Spleen (tissue), 13 donors: ENCODE measurements around the gene HPGD. TPM values are rescaled to one million over a fixed set of nuclear protein-coding genes. Genes with fewer than 3 reads are reported as not detected.

ENCODE experiments used
- DNase-seq: peaks from one replicate; pipeline ENCODE4 v3.0.0-alpha.2; 2020
- H3K27ac ChIP-seq, 8 donors: fragments of 200-600 bp; sonication (generic) in 7 of 8; 1 replicate in 4 of 8; 2 replicates in 4 of 8; pipeline versions ENCODE4 v1.5.0 to v1.8.0; 2016 to 2021; ENCODE audit warnings: inconsistent platforms in 4 of 8, mild to moderate bottlenecking in 4 of 8, moderate library complexity in 1 of 8
- H3K27me3 ChIP-seq, 7 donors: fragments of 200-600 bp; sonication (generic) in 6 of 7; replicated peaks in 1 of 7; 1 replicate in 4 of 7; 2 replicates in 3 of 7; pipeline versions ENCODE4 v1.5.0 to v1.8.0; 2016 to 2021; ENCODE audit warnings: inconsistent platforms in 3 of 7, mild to moderate bottlenecking in 1 of 7
- H3K36me3 ChIP-seq, 6 donors: fragments of 200-600 bp; sonication (generic) in 5 of 6; 1 replicate in 4 of 6; 2 replicates in 2 of 6; pipeline versions ENCODE4 v1.5.0 to v1.8.0; 2016 to 2021; ENCODE audit warnings: inconsistent platforms in 2 of 6
- H3K4me1 ChIP-seq, 6 donors: fragments of 200-600 bp; sonication (generic) in 5 of 6; 1 replicate in 3 of 6; 2 replicates in 3 of 6; pipeline versions ENCODE4 v1.5.0 to v1.8.0; 2016 to 2021; ENCODE audit warnings: inconsistent platforms in 3 of 6
- H3K4me3 ChIP-seq, 8 donors: fragments of 200-600 bp; sonication (generic) in 7 of 8; 1 replicate in 4 of 8; 2 replicates in 4 of 8; pipeline versions ENCODE4 v1.5.0 to v1.8.0; 2016 to 2021; ENCODE audit warnings: inconsistent platforms in 4 of 8, mild to moderate bottlenecking in 4 of 8, moderate library complexity in 2 of 8
- H3K9me3 ChIP-seq, 8 donors: fragments of 200-600 bp; sonication (generic) in 7 of 8; 1 replicate in 4 of 8; 2 replicates in 4 of 8; pipeline versions ENCODE4 v1.5.0 to v1.8.0; 2016 to 2021; ENCODE audit warnings: inconsistent platforms in 4 of 8
- CTCF ChIP-seq, 11 experiments: fragments of 200-600 bp in 7 of 11; fragments of 450-650 bp in 4 of 11; sonication (generic) in 4 of 11; IDR thresholded peaks in 8 of 11; conservative IDR thresholded peaks in 3 of 11; 1 replicate in 7 of 11; 2 replicates in 4 of 11; pipeline versions ENCODE4 v1.4.0 to v1.8.0; 2016 to 2021; ENCODE audit warnings: antibody characterized with exemption in 11 of 11, inconsistent platforms in 4 of 11, mild to moderate bottlenecking in 1 of 11
- POLR2A ChIP-seq, 3 donors: fragments of 450-650 bp; IDR thresholded peaks; one replicate each; pipeline ENCODE4 v1.5.1; 2017; ENCODE audit warnings: antibody characterized with exemption in 3 of 3, mild to moderate bottlenecking in 1 of 3
- POLR2AphosphoS5 ChIP-seq, 3 donors: sonication (generic); formaldehyde crosslinking; IDR thresholded peaks; one replicate each; pipeline ENCODE4 v1.5.1; 2017; ENCODE audit warnings: antibody characterized with exemption in 3 of 3
- WGBS, 5 donors: extraction: QIAGEN DNeasy Blood & Tissue Kit in 3 of 5; methylation state at CpG; one replicate each; pipeline versions ENCODE4 v1.1.5 to v1.1.7; 2013 to 2018; 5-methylcytosine and 5-hydroxymethylcytosine counted together
- intact Hi-C: fragments of 100-400 bp; cut with DNase I; formaldehyde crosslinking; loops from one replicate; pipeline ENCODE4 v1.15.0; 2023; ENCODE audit warnings: low total_unique reads
- long read RNA-seq, 2 donors: transcript quantifications; one replicate each; lab custom pipeline, GENCODE V29; 2026
- polyA plus RNA-seq, 3 donors: library from polyadenylated mRNA; stranded (reverse); fragments of 200-250 nt; gene quantifications; one replicate each; pipeline ENCODE4 v1.2.1, GENCODE V29; 2013
- total RNA-seq, 7 donors: library from RNA; depleted of rRNA in 3 of 7; stranded (reverse); fragments of >200 nt in 3 of 7; fragmentation: NEBNext Ultra II Directional in 4 of 7; extraction: Animal tissue kit (Norgen Biotek cat#: 25700) in 4 of 7; gene quantifications; one replicate each; pipeline versions ENCODE4 v1.1.0 to v1.2.1, GENCODE V29; 2016 to 2021
- donor health status: healthy with polysubstance abuse.
- donor health status: DM: no; HTN: no; CAD: no; lungs with moderate emphysema.
- donor health status: DM: no; HTN: no; CAD: no.
- donor health status: Bipolar disorder and iron deficiency.
- donor health status: healthy.
- donor health status: DM: no; HTN: no; CAD: no.
- donor health status: DM: yes; HTN: yes; CAD: no.

The HPGD gene
- total RNA-seq (10 to 100 TPM in 6 of 7 donors, 1 to 10 TPM in 1; 2.6 to 40.5 (median 16.5) TPM), polyA plus RNA-seq (1 to 10 TPM; 5.5 to 9.7 (median 7.5) TPM)
- long read RNA-seq, donor 1, transcript HPGD-202 (7 exons, 3,027 nt): major isoform, 65 of 92 reads
- long read RNA-seq, donor 1, partial matches to known transcripts: 20 of 92 reads
- long read RNA-seq, donor 1, other reads (novel, unspliced or antisense): 0 of 92 reads
- long read RNA-seq, donor 2, transcript HPGD-202 (7 exons, 3,027 nt): major isoform, 25 of 45 reads
- long read RNA-seq, donor 2, partial matches to known transcripts: 14 of 45 reads
- long read RNA-seq, donor 2, other reads (novel, unspliced or antisense): 0 of 45 reads

DNA sequence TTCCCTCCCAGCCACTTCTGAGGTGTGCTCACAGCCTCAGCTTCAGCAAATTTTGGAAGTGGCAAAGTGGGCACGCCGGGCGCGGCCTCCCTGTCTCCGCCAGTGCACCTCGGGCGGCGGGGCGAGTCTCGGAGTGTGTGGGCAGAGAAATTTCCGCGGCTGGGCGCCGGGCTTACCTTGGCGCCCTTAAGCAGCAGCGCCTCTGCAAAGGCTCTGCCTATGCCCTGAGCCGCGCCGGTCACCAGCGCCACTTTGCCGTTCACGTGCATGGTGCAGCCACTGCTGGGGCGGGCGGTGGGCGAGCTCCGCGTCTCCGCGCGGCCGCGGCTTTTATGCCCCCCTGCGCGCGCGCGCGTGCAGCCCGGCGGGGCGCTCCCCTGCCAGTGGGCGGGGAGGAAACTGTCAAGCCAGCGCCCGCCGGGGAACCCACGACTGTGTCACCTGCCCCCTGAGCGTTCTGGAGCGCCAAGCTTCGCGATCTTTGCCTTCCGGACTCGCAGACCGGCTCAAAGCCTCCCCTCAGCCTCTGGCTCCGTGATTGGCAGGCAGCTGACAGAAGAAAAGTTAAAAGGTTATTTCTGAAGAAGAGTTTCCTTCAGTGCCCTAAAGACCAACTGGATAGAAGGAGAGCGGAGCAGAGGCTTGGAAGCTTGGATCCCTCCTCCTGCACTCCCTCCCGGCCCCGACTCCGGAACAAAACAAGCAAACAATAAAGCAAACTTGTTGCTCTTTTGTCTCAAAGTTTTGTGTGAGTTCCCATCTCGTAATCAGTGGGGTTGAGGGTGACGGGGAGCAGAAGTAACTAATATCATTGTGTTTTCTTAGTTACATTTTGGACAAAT lies at the start of gene HPGD:
Gene HPGD (minus strand): TSS at position 306 of the 842 bp plus-strand sequence. CDS start 37 bp downstream, at position 269.
- H3K36me3 ChIP-seq: no peaks in the 10 kb centered on the region
- 0 to 1% (median 1%) methylated on average over 21 to 60 of the region's 60 CpGs for WGBS, 5 donors

DNA sequence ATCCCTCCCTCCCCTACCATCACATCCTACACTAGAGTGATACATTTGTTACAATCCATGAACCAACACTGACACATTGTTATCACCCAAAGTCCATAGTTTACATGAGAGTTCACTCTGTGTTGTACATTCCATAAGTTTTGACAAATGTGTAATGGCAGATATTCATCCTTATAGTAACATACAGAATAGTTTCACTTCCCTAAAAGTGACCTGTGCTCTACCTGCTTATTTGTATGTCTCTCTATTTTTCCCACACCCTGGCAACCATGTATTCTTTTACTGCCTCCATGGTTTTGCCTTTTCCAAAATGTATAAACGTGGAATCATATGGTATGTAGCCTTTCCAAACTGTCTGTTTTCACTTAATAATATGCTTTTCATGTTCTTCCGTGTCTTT lies 42.2 kb upstream of the HPGD start:
- 34 to 66% (median 37%) methylated on average over 2 of the region's 2 CpGs for WGBS, 5 donors
- TF ChIP-seq CTCF (IDR thresholded peaks at IDR 0.05 in 8 of 11, conservative IDR thresholded peaks at IDR 0.05 in 3 of 11) (no peak), POLR2A (IDR thresholded peaks at IDR 0.05) (no peak), POLR2AphosphoS5 (IDR thresholded peaks at IDR 0.05) (no peak)
- Histone ChIP-seq H3K27ac (no peak overlapping the region), H3K27me3 (no peaks in the 10 kb centered on the region), H3K9me3 (no peaks in the 10 kb centered on the region), H3K4me1 (no peaks in the 10 kb centered on the region), H3K36me3 (no peaks in the 10 kb centered on the region), H3K4me3 (no peak overlapping the region)
- intact Hi-C loops: no loop called here
- DNase-seq: no peak

More for the DNA sequence above, at the start of gene HPGD:
- Histone ChIP-seq H3K4me1 (peaks cover 0 to 51% (median 19%) of the 10 kb centered on the region in 6 donors), H3K4me3 (peak within 1 kb of the TSS; percentile 43 to 73 (median 53)), H3K9me3 (no peaks in the 10 kb centered on the region), H3K27ac (peak within 1 kb of the TSS in 7 of 8 donors; percentile 11 to 86 (median 73)), H3K27me3 (peaks cover 0 to 45% (median 21%) of the 10 kb centered on the region in 7 donors)
- peak; percentile 87 for DNase-seq
- intact Hi-C loops: no loop called here
- peak; percentile 52 to 84 (median 72) for TF ChIP-seq POLR2AphosphoS5 (IDR thresholded peaks at IDR 0.05)
- TF ChIP-seq POLR2A (IDR thresholded peaks at IDR 0.05): no peak
- TF ChIP-seq CTCF (IDR thresholded peaks at IDR 0.05 in 8 of 11, conservative IDR thresholded peaks at IDR 0.05 in 3 of 11): no peak

GRCh38 chr4:174563399-174563798 lies 41.1 kb upstream of the HPGD start:
- Histone ChIP-seq H3K27ac (no peak overlapping the region), H3K27me3 (no peaks in the 10 kb centered on the region), H3K4me1 (no peaks in the 10 kb centered on the region), H3K36me3 (no peaks in the 10 kb centered on the region), H3K9me3 (no peaks in the 10 kb centered on the region), H3K4me3 (no peak overlapping the region)
- WGBS, 5 donors: 77 to 89% (median 84%) methylated on average over 1 of the region's 1 CpG
- intact Hi-C loops: no loop called here
- no peak for TF ChIP-seq POLR2AphosphoS5 (IDR thresholded peaks at IDR 0.05)
- no peak for TF ChIP-seq POLR2A (IDR thresholded peaks at IDR 0.05)
- no peak for TF ChIP-seq CTCF (IDR thresholded peaks at IDR 0.05 in 8 of 11, conservative IDR thresholded peaks at IDR 0.05 in 3 of 11)
- DNase-seq: no peak

DNA sequence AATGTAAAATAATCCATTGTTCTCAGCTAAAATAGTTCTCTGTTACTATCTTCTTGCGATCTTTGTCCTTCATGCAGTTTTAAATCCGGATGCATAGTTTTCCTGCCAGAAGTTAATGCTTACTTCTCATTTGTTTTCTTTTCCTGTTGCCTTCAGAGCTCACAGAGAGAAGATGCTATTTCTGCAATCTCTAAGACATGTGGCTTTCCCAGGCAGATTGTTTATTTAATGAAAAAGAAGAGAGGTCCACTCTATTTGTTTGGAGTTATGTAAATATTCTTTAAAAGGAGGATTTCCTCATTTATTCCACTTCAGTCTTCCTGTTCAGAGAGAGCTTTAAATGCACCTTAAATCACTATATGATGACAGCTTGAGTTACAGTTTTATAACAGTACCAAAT lies 39.3 kb upstream of the HPGD start:
- Histone ChIP-seq H3K4me3 (no peak overlapping the region), H3K36me3 (no peaks in the 10 kb centered on the region), H3K9me3 (no peaks in the 10 kb centered on the region), H3K27ac (no peak overlapping the region), H3K27me3 (no peaks in the 10 kb centered on the region), H3K4me1 (no peaks in the 10 kb centered on the region)
- intact Hi-C loops: no loop called here
- no peak for TF ChIP-seq POLR2A (IDR thresholded peaks at IDR 0.05)
- TF ChIP-seq POLR2AphosphoS5 (IDR thresholded peaks at IDR 0.05): no peak
- TF ChIP-seq CTCF (IDR thresholded peaks at IDR 0.05 in 8 of 11, conservative IDR thresholded peaks at IDR 0.05 in 3 of 11): no peak
- 9 to 22% (median 17%) methylated on average over 2 of the region's 2 CpGs for WGBS, 5 donors
- no peak for DNase-seq
